HG03432 (cell line): ENCODE results near the gene ZCCHC3.
"Not testable (repeated sequence)": the region's sequence is repeated elsewhere in the genome, so short reads cannot be mapped to it uniquely, and the experiment has no call there.

ENCODE experiments used
- ATAC-seq: cut with Tn5 transposase; IDR thresholded peaks from one replicate; pipeline ENCODE4 v1.9.1; 2021; ENCODE audit warnings: mild to moderate bottlenecking, moderate library complexity; ENCODE audit not compliant: unreplicated experiment

ZCCHC3 gene

DNA sequence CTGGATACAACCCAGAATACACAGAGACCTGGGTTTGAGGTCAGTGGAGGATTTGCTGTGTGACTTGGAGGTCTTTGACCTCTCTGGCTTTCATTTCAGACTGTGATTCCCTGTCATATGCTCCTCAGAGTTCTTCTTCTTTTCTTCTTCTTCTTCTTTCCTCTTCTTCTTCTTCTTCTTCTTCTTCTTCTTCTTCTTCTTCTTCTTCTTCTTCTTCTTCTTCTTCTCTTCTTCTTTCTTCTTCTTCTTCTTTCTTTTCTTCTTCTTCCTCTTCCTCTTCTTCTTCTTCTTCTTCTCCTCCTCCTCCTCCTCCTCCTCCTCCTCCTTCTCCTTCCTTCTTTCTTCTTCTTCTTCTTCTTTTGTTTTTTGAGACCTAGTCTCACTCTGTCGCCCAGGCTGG lies 38.7 kb downstream of the ZCCHC3 start:
- ATAC-seq: not testable (repeated sequence)

DNA sequence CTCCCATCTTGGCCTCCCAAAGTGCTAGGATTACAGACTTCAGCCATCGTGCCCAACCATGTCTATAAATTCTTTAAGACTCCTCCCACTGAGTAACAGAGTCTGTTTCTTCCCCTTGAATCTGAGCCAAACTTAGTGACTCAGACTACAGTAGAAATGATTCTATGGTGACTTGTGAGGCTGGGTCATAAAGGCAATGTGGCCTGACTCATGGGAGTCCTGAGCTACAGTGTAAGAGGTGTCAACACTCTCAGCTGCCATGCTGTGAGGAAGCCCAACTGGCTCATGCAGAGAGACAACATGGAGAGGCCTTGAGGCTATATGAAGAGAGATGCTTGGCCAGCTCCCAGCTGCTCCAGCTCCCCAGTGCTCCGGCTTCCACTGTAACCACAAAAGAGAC lies 44.3 kb downstream of the ZCCHC3 start:
- no peak for ATAC-seq

DNA sequence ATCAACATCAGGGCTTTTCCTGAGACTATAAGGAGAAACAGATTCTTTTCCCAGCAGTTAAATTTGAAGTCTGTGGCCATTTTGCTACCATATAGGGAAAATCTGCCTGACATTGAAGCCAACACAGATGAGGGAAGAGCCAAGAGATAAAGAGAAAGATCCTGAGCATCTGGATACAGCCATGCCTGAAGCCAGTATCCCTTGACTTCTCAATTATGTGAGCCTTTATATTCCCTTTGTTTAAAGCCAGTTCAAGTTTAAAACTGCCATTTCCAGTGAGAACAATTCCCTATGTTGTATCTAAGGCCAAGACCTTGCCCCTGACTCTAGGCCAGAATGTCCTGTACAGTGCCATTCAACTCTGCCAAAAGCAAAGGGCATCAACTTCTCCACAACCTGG lies 45.7 kb downstream of the ZCCHC3 start:
- ATAC-seq: no peak

DNA sequence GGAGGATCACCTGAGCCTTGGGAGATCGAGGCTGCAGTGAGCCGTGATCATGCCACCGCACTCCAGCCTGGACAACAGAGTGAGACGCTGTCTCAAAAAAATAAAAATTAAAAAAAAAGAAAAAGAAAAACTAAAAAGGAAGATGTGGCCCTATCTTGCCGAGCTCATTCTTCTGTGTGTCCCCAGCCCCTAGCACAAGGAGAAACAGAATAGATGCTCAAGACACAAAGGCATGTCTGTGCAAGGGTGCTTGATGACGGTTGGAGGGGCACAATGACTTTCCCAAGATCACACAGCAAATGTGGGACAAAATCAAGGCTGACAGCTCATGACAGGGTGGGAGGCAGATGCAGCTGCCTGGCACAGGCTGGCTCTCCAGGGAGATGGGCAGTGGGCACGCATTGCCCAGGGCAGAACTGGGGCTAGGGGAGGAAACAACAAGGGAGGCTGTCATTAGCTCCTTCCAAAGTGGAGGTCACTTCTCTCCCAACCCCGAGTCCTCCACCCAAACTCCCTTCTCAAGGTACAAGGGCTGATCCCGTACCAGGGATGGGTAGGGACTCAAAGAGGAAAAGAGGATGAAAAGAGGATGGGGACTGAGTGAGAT lies 48.8 kb downstream of the ZCCHC3 start:
- no peak for ATAC-seq

DNA sequence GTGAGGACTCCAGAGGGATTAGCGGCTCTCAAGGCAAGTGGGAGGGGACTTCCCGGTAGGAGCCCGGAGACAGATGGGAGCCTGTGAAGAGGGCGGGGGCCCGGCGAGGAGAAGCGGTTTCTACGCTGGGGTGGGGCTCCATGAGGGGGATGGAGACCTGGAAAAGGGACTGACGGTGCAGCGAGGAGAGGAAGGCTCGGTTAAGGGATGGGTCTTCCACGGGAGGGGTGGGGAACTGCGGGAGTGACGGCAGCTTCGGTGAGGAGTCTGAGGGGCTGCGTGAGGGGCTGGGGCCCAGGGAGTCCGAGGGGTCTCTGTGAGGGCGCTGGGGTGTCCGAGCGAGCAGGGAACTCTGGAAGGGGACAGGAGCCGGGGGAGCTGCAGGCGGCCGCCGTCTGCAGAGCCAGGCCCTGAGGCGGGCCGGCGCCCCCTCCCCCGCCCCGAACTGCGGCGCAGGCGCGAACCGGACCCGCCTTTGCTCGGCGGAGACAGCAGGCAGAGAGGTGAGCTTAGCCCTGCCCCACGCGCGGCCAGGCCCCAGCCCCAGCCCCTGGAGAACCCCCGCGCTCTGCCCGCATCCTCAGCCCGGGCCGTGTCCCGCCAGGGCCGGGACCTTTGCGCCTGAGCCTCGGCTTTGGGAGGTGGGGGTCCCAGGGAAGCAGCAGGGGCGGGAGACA lies 49.4 kb downstream of the ZCCHC3 start, which contains the start of gene NRSN2:
Gene NRSN2, plus strand, starts transcription at position 472 of the 677 bp plus-strand sequence. CDS start 2,533 bp downstream, outside the sequence.
- peak; percentile 48 for ATAC-seq

DNA sequence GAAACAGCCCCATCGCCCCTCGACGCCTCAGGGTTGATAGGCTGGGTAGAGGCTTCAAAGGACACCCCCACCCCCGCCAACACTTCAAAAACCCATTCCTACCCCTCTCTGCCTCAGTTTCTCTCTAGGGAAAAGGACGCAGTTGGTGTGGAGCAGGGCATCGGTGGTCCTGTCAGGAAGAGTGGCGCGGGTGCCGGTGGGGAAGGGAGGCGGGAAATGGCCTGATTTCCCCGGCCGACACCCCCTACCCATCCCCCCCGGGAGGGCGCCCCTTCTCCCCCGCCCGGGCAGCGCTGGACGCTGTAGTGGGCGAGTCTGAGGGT lies 49.9 kb downstream of the ZCCHC3 start:
- peak; percentile 9 for ATAC-seq

DNA sequence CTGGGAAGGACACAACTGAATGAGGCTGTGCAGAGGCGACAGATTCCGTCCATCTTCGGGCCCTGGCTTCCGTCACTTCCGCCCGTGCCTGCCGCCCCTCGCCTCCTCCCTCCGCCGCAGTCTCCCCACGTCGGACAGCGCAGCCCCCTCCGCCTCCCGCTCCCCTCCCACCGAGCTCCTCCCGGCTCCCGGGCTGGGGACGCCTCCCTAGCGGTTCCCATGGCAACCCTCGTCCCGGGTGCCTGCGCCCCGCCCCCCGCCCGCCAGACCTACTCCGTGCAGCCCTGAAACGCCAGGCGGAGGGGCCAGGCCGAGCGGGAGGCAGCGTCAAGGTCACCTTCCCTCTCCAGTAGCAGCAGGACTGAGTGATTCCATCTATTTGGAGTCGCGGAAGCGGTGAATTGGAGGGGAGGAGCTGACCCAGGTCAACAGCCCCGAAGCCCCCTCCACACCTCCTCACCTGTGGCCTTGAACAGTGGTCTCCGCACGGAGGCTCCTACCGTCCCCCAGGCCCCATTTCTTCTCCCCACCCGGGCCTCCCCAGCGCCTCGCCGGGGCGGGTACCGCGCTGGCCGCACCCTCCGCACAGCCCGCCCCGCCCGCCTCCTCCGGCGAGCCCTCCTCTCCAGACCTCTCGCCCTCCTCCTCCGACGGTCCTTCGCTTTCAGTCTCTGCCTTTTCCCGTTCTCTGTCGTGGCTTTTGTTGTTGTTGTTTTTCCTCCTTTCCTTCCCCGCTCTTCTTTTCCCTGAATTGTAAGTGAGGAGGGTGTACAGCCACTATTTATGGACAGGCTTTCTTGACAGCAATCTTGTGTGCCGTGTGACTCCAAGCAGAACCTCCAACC lies 50.5 kb downstream of the ZCCHC3 start:
- ATAC-seq: peak; percentile 86

DNA sequence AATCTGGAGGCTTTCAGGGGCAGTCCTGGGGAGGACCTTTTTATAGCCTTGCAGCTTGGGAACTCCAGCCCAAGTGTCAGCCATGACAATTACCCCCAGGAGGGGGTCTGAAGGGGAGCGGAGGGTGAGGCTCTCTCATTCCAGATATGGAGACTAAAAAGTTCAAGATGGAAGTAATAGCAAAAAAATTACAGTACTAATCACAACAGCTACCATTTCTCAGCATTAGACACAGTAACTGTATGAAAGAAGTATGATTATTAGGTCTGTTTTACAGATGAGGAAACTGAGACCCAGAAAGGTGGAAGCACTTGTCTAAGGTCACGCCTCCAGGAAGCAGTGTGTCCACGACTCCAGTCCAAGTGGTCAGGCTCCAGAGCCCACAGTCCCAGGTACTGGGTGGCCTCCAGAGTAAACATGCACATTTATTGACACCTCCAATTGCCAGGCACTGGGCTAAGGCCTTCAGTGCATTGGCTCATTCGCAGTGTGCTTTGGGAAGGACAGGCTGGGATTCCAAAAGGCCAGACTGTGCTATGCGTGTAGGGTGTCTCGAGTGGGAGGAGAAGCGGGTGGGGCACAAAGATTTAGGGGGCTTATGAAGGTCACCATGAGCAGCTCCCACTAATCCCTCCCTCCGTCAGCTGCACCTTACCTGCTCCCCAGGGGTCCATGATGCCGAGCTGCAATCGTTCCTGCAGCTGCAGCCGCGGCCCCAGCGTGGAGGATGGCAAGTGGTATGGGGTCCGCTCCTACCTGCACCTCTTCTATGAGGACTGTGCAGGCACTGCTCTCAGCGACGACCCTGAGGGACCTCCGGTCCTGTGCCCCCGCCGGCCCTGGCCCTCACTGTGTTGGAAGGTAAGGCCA lies 51.8 kb downstream of the ZCCHC3 start:
- ATAC-seq: no peak
